ENCODE results near the gene THTPA. TPM values are rescaled to one million over a fixed set of nuclear protein-coding genes. Genes with fewer than 3 reads are reported as not detected.
"Not testable (repeated sequence)": the region's sequence is repeated elsewhere in the genome, so short reads cannot be mapped to it uniquely, and the experiment has no call there.

Gene THTPA
- total RNA-seq, 2 experiments from 2014 or later, result 14.2 to 19.2 TPM

DNA sequence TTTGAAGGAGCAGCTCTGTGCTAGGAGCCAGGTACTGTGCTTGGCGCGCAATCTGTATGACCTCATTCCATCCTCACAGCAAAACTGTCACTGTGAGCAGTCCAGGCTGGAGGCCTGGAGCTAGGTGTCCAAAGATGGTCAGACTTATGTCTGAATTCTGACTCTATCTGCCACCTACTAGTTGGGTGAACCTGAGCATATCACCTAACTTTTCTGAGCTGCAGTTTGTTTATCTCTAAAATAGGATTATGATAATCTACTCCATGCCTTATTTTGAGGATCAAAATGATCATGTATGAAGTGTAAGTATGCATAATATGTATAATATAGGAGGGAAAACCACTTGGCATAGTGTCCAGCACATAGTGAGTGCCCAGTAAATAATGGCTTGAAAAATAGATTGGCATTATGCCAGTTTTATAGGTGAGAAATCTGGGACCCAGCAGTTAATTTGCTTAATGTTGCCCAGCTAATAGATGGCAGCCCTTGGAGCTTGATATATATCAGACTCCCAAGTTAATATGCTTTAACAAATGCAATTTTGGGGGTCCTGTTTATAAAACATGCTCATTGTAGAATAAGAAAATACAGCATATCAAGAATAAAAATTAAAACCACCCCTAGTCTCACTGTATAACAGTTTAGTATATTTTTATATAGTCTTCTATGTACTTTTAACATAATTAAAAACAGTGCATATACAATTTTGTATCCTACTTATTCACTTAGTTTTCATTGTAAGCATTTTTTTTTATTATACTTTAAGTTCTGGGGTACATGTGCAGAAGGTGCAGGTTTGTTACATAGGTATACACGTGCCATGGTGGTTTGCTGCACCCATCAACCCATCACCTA is 27.1 kb downstream of the THTPA start:
- Mint-ChIP-seq H3K9me3 (no peaks in the 10 kb centered on the region), H3K36me3 (no peaks in the 10 kb centered on the region), H3K27me3 (peaks cover 26% of the 10 kb centered on the region), H3K4me1 (peaks cover 7% of the 10 kb centered on the region), H3K27ac (no peak overlapping the region), H3K4me3 (no peak overlapping the region)
- ATAC-seq (ENCODE audit: low read depth), result no peak
- POLR2A ChIA-PET, result no interaction called here
- DNase-seq, result no peak

DNA sequence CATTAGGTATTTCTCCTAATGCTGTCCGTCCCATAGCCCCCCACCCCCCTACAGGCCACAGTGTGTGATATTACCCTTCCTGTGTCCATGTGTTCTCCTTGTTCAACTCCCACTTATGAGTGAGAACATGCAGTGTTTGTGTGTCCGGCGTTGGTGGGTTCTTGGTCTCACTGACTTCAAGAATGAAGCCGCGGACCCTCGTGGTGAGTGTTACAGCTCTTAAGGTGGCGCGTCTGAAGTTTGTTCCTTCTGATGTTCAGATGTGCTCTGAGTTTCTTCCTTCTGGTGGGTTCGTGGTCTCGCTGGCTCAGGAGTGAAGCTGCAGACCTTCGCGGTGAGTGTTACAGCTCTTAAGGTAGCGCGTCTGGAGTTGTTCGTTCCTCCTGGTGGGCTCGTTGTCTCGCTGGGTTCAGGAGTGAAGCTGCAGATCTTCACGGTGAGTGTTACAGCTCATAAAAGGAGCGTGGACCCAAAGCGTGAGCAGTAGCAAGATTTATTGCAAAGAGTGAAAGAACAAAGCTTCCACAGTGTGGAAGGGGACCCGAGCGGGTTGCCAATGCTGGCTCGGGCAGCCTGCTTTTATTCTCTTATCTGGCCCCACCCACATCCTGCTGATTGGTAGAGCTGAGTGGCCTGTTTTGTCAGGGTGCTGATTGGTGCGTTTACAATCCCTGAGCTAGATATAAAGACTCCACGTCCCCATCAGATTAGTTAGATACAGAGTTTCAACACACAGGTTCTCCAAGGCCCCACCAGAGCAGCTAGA is 27.9 kb downstream of the THTPA start:
- H3K9me3 Mint-ChIP-seq; H3K27ac Mint-ChIP-seq; H3K4me3 Mint-ChIP-seq; H3K36me3 Mint-ChIP-seq; POLR2A ChIA-PET; H3K4me1 Mint-ChIP-seq; ATAC-seq (ENCODE audit: low read depth): not testable (repeated sequence)
- DNase-seq, result peak; percentile 2
- peaks cover 21% of the 10 kb centered on the region for H3K27me3 Mint-ChIP-seq

DNA sequence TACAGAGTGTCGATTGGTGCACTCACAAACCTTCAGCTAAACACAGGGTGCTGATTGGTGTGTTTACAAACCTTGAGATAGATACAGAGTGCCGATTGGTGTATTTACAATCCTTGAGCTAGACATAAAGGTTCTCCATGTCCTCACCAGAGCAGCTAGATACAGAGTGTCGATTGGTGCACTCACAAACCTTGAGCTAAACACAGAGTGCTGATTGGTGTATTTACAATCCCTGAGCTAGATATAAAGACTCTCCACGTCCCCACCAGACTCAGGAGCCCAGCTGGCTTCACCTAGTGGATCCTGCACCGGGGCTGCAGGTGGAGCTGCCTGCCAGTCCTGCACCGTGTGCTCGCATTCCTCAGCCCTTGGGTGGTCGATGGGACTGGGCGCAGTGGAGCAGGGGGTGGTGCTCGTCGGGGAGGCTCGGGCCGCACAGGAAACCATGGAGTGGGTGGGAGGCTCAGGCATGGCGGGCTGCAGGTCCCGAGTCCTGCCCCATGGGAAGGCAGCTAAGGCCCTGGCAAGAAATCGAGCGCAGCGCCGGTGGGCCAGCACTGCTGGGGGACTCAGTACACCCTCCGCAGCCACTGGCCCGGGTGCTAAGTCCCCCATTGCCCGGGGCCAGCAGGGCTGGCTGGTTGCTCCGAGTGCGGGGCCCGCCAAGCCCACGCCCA is 28.6 kb downstream of the THTPA start:
- peaks cover 16% of the 10 kb centered on the region for H3K27me3 Mint-ChIP-seq
- H3K4me1 Mint-ChIP-seq; DNase-seq; H3K4me3 Mint-ChIP-seq; POLR2A ChIA-PET; H3K36me3 Mint-ChIP-seq; ATAC-seq (ENCODE audit: low read depth); H3K27ac Mint-ChIP-seq; H3K9me3 Mint-ChIP-seq: not testable (repeated sequence)

DNA sequence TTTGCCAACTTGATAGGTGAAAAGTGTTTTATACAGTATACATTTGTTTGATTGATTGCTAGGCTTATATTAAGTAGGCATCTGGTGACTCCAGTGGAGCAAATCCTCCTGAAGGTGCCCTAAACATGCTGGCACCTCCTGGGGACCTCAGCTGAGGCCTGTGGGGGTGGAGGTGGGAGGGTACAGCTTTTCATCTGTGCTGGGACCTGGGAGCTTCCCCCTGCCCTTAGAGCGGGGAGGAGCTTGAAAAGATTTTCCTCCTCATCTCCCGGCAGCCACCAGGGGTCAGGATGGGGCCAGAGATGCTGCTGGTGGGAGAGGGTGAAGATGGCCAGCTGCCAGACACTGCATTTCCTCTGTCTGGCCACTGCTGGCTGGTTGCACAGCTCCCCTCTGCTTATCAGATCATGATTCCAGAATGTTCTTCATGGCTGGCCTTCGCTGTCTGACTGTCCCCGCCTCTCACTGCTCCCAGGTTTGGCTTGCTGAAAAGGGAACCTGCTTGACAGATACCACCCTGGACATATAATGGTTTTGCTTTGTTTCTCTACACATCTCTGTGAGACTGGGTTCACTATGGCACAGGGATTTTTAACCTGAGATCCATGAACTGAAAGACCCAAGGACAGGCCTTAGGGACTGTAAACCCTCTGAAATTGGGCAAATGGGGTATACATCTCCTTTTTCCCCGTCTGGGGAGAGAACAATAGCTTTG is 33.0 kb downstream of the THTPA start:
- DNase-seq (peak; percentile 83), ATAC-seq (ENCODE audit: low read depth) (peak; percentile 99)
- H3K27ac Mint-ChIP-seq, result no peak overlapping the region
- POLR2A ChIA-PET, result interaction anchor here (0.6 to 1.1 kb wide), 5 partner anchors 10 to 364 kb away, joined by 3 to 4 read pairs (median 3); partner anchors contain the start of genes AP1G2 and DHRS4
- no peaks in the 10 kb centered on the region for H3K9me3 Mint-ChIP-seq
- no peak overlapping the region for H3K4me3 Mint-ChIP-seq
- peaks cover 10% of the 10 kb centered on the region for H3K27me3 Mint-ChIP-seq
- no peaks in the 10 kb centered on the region for H3K36me3 Mint-ChIP-seq
- H3K4me1 Mint-ChIP-seq, result peaks cover 4% of the 10 kb centered on the region

- no peak overlapping the region for H3K27ac Mint-ChIP-seq
Measured at GRCh38 chr14:23589606-23590005, 33.5 kb downstream of the THTPA start.

GRCh38 chr14:23590198-23590597 is 34.1 kb downstream of the THTPA start:
- Mint-ChIP-seq H3K4me1 (peaks cover 4% of the 10 kb centered on the region), H3K9me3 (no peaks in the 10 kb centered on the region), H3K27ac (no peak overlapping the region), H3K27me3 (peaks cover 10% of the 10 kb centered on the region), H3K4me3 (no peak overlapping the region), H3K36me3 (no peaks in the 10 kb centered on the region)
- POLR2A ChIA-PET, result no interaction called here
- DNase-seq, result no peak
- no peak for ATAC-seq (ENCODE audit: low read depth)

More at GRCh38 chr14:23589606-23590005, 33.5 kb downstream of the THTPA start:
- H3K36me3 Mint-ChIP-seq, result no peaks in the 10 kb centered on the region
- H3K27me3 Mint-ChIP-seq, result peaks cover 10% of the 10 kb centered on the region
- no peak overlapping the region for H3K4me3 Mint-ChIP-seq
- no peaks in the 10 kb centered on the region for H3K9me3 Mint-ChIP-seq
- peaks cover 4% of the 10 kb centered on the region for H3K4me1 Mint-ChIP-seq
- ATAC-seq (ENCODE audit: low read depth) (no peak), DNase-seq (no peak)
- POLR2A ChIA-PET, result interaction anchor here (0.9 to 1.1 kb wide), 3 partner anchors 42 to 363 kb away, joined by 3 to 4 read pairs (median 3); partner anchors contain the start of gene DHRS4

GRCh38 chr14:23594191-23594590 is 38.1 kb downstream of the THTPA start:
- H3K4me1 Mint-ChIP-seq; POLR2A ChIA-PET; H3K9me3 Mint-ChIP-seq; DNase-seq; H3K36me3 Mint-ChIP-seq; H3K4me3 Mint-ChIP-seq; ATAC-seq (ENCODE audit: low read depth); H3K27ac Mint-ChIP-seq; H3K27me3 Mint-ChIP-seq: not testable (repeated sequence)

- Mint-ChIP-seq H3K36me3 (no peaks in the 10 kb centered on the region), H3K27ac (no peak overlapping the region), H3K9me3 (no peaks in the 10 kb centered on the region), H3K4me3 (no peak overlapping the region), H3K4me1 (no peaks in the 10 kb centered on the region), H3K27me3 (peaks cover 3% of the 10 kb centered on the region)
- DNase-seq (no peak), ATAC-seq (ENCODE audit: low read depth) (no peak)
- POLR2A ChIA-PET, result interaction anchor here (2.7 kb wide), 1 partner anchor 10 kb away, joined by 7 read pairs; no protein-coding TSS in a partner anchor
Measured at GRCh38 chr14:23600322-23600707, 44.2 kb downstream of the THTPA start.

- H3K27ac Mint-ChIP-seq, result no peak overlapping the region
- H3K27me3 Mint-ChIP-seq, result peaks cover 3% of the 10 kb centered on the region
- H3K9me3 Mint-ChIP-seq, result no peaks in the 10 kb centered on the region
- no peak for DNase-seq
- H3K36me3 Mint-ChIP-seq, result no peaks in the 10 kb centered on the region
- ATAC-seq (ENCODE audit: low read depth), result no peak
- H3K4me1 Mint-ChIP-seq, result peaks cover 3% of the 10 kb centered on the region
- H3K4me3 Mint-ChIP-seq, result no peak overlapping the region
- POLR2A ChIA-PET, result interaction anchor here (2.7 kb wide), 1 partner anchor 10 kb away, joined by 7 read pairs; no protein-coding TSS in a partner anchor
Measured at GRCh38 chr14:23600806-23601205, 44.7 kb downstream of the THTPA start.

DNA sequence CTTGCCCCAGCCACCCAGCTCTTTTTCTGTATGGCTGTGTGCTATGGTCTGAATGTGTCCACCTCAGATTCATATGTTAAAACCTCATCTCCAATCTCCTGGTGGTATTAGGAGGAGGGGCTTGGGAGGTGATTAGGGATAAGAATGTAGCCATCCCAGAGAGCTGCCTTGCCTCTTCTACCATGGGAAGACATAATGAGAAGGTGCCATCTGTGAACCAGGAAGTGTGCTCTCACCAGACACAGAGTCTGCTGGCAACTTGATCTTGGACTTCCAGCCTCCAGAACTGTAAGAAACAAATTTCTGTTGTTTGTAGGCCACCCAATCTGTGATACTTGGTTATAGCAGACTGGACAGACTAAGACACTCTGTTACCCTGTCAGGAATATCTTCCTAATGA is 45.4 kb downstream of the THTPA start:
- peaks cover 3% of the 10 kb centered on the region for H3K27me3 Mint-ChIP-seq
- no peak for DNase-seq
- H3K27ac Mint-ChIP-seq, result no peak overlapping the region
- no peak for ATAC-seq (ENCODE audit: low read depth)
- H3K36me3 Mint-ChIP-seq, result no peaks in the 10 kb centered on the region
- no peak overlapping the region for H3K4me3 Mint-ChIP-seq
- H3K9me3 Mint-ChIP-seq, result no peaks in the 10 kb centered on the region
- H3K4me1 Mint-ChIP-seq, result peaks cover 8% of the 10 kb centered on the region
- POLR2A ChIA-PET, result interaction anchor here (2.7 kb wide), 1 partner anchor 9 kb away, joined by 7 read pairs; no protein-coding TSS in a partner anchor

- Mint-ChIP-seq H3K27ac (no peak overlapping the region), H3K36me3 (no peaks in the 10 kb centered on the region), H3K27me3 (peaks cover 2% of the 10 kb centered on the region), H3K4me3 (no peak overlapping the region), H3K4me1 (peaks cover 10% of the 10 kb centered on the region), H3K9me3 (no peaks in the 10 kb centered on the region)
- ATAC-seq (ENCODE audit: low read depth), result no peak
- POLR2A ChIA-PET, result no interaction called here
- DNase-seq, result no peak
Measured at GRCh38 chr14:23601845-23602180, 45.7 kb downstream of the THTPA start.

DNA sequence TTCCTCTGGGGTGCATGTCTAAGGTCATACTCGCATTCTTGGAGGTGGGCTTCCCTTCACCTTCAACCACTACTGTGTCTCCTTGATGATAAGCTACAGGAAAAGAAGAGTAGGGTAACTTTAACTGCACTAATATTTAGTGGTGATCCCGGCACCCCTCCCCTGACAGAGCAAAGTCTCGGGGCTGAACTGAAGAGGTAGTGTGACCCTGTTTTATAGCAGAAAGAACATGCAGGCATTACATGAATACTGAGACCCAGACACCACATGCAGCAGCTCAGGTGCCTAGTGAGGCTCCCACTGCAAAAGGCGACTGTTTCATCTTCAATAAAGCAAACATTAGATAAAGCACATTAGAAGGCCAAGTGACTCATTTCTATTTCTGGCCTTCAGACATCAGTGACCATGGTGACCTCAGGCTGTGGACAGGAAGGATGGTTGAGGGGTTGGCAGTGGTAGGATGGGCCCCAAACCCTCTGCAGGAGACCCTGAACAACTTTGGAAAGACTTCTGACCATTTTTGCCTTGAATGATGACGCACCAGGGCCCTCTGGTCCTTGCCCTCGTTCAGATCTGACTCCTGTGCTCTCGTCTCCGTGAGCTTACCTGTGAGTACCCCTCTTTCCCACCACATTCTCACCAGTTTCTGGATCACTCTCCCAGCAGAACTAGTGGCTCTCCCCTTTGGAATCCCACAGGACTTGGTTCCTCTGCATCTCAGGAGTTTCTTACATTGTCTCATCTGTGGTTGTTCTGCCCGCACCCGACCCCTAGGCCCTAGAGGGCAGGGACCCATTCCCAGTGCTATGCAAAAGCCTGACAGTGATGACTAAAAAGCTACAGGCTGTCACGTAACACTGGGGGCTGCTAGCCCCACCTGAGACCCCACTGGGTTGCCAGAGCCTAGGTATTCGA is 46.4 kb downstream of the THTPA start:
- ATAC-seq (ENCODE audit: low read depth), result no peak
- Mint-ChIP-seq H3K4me1 (peaks cover 12% of the 10 kb centered on the region), H3K27ac (no peak overlapping the region), H3K27me3 (no peaks in the 10 kb centered on the region), H3K36me3 (no peaks in the 10 kb centered on the region), H3K9me3 (no peaks in the 10 kb centered on the region), H3K4me3 (no peak overlapping the region)
- DNase-seq, result no peak
- POLR2A ChIA-PET, result no interaction called here
